MCF 10A (cell line): Measurements from ENCODE around the gene CACNB2. TPM values are rescaled to one million over a fixed set of nuclear protein-coding genes. Genes with fewer than 3 reads are reported as not detected.

Experiments used
- BruUV-seq: library from RNA; stranded (reverse); fragments of 400-500 nt; replicated peaks from 2 replicates; lab custom pipeline; 2021; lab: Mats Ljungman, UMichigan
- CTCF ChIA-PET: fragments of 300-600 bp; sonication (Branson Sonifier 250); formaldehyde crosslinking; extraction: SDS; loops from one replicate; lab custom pipeline; 2021; ENCODE audit warnings: antibody characterized with exemption, inconsistent platforms; lab: Yijun Ruan, JAX
- POLR2A ChIA-PET: fragments of 300-600, 350-650 bp; sonication (Branson Sonifier 250); formaldehyde crosslinking; extraction: SDS; loops from one replicate; lab custom pipeline; 2020; ENCODE audit warnings: antibody characterized with exemption, inconsistent platforms; lab: Yijun Ruan, JAX
- DNase-seq: peaks from one replicate; pipeline ENCODE4 v3.0.0-alpha.2; 2018; ENCODE audit not compliant: unreplicated experiment
- H3K27ac Mint-ChIP-seq: one replicate; pipeline ENCODE4 v1.8.0; 2022; ENCODE audit warnings: mild to moderate bottlenecking, low read depth, mixed read lengths; ENCODE audit not compliant: unreplicated experiment
- H3K27me3 Mint-ChIP-seq: one replicate; pipeline ENCODE4 v1.8.0; 2022; ENCODE audit warnings: mixed read lengths; ENCODE audit not compliant: insufficient read depth, unreplicated experiment
- H3K36me3 Mint-ChIP-seq: one replicate; pipeline ENCODE4 v1.8.0; 2022; ENCODE audit warnings: mild to moderate bottlenecking, moderate library complexity, mixed read lengths; ENCODE audit not compliant: insufficient read depth, unreplicated experiment
- H3K4me1 Mint-ChIP-seq: one replicate; pipeline ENCODE4 v1.8.0; 2022; ENCODE audit warnings: mixed read lengths; ENCODE audit not compliant: insufficient read depth, unreplicated experiment
- H3K4me3 Mint-ChIP-seq: one replicate; pipeline ENCODE4 v1.8.0; 2022; ENCODE audit warnings: mild to moderate bottlenecking, moderate library complexity, mixed read lengths; ENCODE audit not compliant: unreplicated experiment
- H3K9me3 Mint-ChIP-seq: one replicate; pipeline ENCODE4 v1.8.0; 2022; ENCODE audit warnings: mixed read lengths; ENCODE audit not compliant: unreplicated experiment
- intact Hi-C: fragments of 100-400 bp; cut with micrococcal nuclease; formaldehyde crosslinking; loops from 2 replicates; pipeline ENCODE4 v1.14.1; 2022
- total RNA-seq: library from RNA; stranded (reverse); gene quantifications from 2 replicates; pipeline ENCODE4 v1.2.3, GENCODE V29; 2022
- TF ChIP-seq, protein P1 (sequence below): fragments of 200-600 bp; IDR thresholded peaks from one replicate; pipeline ENCODE4 v1.8.0; 2022; ENCODE audit warnings: antibody characterized with exemption, mild to moderate bottlenecking; ENCODE audit not compliant: unreplicated experiment

CACNB2 gene
- total RNA-seq, 1 experiment from 2014 or later = 3.3 TPM

DNA sequence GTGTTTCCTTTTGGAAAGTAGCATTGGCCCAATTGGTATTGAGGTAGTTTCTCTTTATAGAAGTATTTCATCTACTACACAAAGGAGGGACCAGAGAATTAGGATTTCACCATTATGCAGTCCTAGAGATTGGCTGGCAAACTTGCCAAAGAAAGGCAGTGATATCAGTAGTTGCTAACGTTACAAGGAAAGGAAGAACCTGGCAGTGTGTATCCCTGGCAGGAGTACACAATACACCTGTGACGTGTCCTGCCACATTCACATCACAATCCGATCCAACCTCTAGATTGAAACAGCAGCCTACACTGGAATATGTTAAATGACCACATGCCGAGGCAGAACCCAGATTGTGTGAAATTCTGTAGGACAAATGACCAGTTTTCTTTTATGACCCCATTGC lies 81.7 kb downstream of the CACNB2 start:
- Mint-ChIP-seq H3K4me1 (peaks cover 12% of the 10 kb centered on the region), H3K27ac (no peak overlapping the region), H3K36me3 (peaks cover 8% of the 10 kb centered on the region), H3K9me3 (no peaks in the 10 kb centered on the region), H3K27me3 (no peaks in the 10 kb centered on the region), H3K4me3 (no peak overlapping the region)
- no peak for DNase-seq
- TF ChIP-seq, protein P1, sequence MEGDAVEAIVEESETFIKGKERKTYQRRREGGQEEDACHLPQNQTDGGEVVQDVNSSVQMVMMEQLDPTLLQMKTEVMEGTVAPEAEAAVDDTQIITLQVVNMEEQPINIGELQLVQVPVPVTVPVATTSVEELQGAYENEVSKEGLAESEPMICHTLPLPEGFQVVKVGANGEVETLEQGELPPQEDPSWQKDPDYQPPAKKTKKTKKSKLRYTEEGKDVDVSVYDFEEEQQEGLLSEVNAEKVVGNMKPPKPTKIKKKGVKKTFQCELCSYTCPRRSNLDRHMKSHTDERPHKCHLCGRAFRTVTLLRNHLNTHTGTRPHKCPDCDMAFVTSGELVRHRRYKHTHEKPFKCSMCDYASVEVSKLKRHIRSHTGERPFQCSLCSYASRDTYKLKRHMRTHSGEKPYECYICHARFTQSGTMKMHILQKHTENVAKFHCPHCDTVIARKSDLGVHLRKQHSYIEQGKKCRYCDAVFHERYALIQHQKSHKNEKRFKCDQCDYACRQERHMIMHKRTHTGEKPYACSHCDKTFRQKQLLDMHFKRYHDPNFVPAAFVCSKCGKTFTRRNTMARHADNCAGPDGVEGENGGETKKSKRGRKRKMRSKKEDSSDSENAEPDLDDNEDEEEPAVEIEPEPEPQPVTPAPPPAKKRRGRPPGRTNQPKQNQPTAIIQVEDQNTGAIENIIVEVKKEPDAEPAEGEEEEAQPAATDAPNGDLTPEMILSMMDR = no peak
- ChIA-PET CTCF (no interaction called here), POLR2A (no interaction called here)
- intact Hi-C loops = no loop called here
- BruUV-seq = no TSS peak

DNA sequence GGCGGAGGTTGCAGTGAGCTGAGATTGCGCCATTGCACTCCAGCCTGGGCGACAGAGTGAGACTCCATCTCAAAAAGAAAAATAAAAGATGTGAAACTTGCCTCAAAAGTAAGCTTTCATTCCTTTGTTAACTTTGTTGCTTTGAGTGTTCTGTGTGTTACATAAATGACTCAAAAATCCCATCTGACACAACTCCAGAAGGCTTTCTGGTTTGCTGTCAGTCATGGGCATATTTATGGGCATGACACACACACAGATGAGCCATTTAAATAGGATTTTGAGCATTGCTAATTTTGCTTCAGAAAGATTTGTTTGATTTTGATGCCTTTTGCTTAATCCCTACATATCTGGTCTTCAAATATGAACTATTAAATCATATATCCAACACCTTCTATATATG lies 82.6 kb downstream of the CACNB2 start:
- Mint-ChIP-seq H3K4me1 (peaks cover 12% of the 10 kb centered on the region), H3K27ac (no peak overlapping the region), H3K4me3 (no peak overlapping the region), H3K9me3 (no peaks in the 10 kb centered on the region), H3K27me3 (no peaks in the 10 kb centered on the region), H3K36me3 (peaks cover 12% of the 10 kb centered on the region)
- BruUV-seq = no TSS peak
- DNase-seq = peak; percentile 12
- ChIA-PET POLR2A (interaction anchor here (1.2 kb wide), 1 partner anchor 10 kb away, joined by 7 read pairs; no protein-coding TSS in a partner anchor), CTCF (interaction anchor here (0.6 kb wide), 1 partner anchor 901 kb away, joined by 3 read pairs; no protein-coding TSS in a partner anchor)
- intact Hi-C loops = no loop called here
- TF ChIP-seq, protein P1 = no peak

DNA sequence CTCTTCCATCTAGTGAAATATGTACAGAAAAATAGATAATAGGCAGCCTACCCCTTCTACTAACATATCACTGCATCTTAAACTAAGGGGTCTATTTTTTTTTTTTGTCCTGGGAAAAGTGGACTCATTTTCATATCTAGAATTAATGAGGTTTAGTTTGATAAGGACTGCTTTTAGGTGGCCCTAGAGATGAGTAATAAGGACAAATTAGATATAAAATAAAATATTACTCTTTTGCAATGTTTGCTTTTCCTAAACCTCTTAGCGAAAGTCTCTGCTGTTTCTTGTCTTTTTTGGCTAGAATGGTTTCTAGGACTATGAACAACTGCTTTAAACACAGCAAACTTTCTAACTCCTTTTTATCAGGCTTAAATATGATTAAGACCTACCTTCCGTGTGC lies 83.7 kb downstream of the CACNB2 start:
- Mint-ChIP-seq H3K4me3 (no peak overlapping the region), H3K36me3 (peaks cover 12% of the 10 kb centered on the region), H3K9me3 (no peaks in the 10 kb centered on the region), H3K4me1 (peaks cover 12% of the 10 kb centered on the region), H3K27me3 (no peaks in the 10 kb centered on the region), H3K27ac (no peak overlapping the region)
- no peak for DNase-seq
- no TSS peak for BruUV-seq
- CTCF ChIA-PET = interaction anchor here (0.6 to 4.1 kb wide), 4 partner anchors 8 to 376 kb away, joined by 3 to 20 read pairs (median 10); no protein-coding TSS in a partner anchor
- intact Hi-C loops = no loop called here
- TF ChIP-seq, protein P1 = no peak
- POLR2A ChIA-PET = interaction anchor here (0.6 to 1.2 kb wide), 5 partner anchors 9 to 368 kb away, joined by 3 to 7 read pairs (median 4); no protein-coding TSS in a partner anchor

DNA sequence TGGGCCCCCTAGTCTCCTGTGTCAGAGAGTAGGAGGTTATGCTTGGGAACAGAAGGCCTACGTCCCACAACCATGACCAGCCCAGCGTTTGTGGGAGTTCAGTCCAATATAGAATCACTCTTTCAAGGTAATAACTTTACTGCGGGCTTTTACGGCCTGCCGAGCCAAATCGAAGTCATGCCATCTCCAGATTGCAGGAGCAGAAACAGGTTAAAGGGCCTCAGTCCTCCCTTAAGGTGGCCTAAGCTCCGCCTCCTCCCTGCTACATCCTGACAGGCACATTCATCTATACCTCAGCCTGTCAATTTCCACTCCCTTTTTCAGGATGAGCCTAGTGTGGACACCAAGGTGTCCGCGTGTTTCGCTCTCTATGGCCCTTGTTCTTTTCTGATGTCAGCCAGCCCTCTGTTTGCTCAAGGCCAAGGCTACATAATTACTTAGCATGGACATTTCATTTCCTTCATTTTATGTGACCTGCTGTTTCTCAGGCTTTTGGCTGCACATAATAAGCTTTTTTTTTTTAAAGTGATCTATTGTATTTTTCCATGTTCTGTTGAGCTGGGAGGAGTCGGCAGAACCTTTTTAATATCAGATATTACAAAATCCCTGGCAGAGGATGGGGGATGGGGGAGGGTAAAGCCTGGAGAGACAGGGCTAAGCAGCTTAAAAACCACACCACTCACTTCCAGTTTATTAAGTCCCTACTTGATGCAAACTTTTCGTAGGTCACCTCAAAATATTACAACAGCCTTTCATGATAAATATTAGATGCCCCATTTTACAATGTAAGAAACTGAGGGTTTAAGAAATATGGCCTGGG lies 84.6 kb downstream of the CACNB2 start:
- H3K27ac Mint-ChIP-seq = no peak overlapping the region
- ChIA-PET POLR2A (interaction anchor here (0.5 to 0.6 kb wide), 3 partner anchors 15 to 359 kb away, joined by 3 to 5 read pairs (median 4); no protein-coding TSS in a partner anchor), CTCF (interaction anchor here (0.6 to 4.1 kb wide), 8 partner anchors 9 to 563 kb away, joined by 3 to 20 read pairs (median 4); no protein-coding TSS in a partner anchor)
- no peaks in the 10 kb centered on the region for H3K27me3 Mint-ChIP-seq
- no peak overlapping the region for H3K4me3 Mint-ChIP-seq
- TF ChIP-seq, protein P1 = no peak
- H3K9me3 Mint-ChIP-seq = no peaks in the 10 kb centered on the region
- H3K4me1 Mint-ChIP-seq = peaks cover 14% of the 10 kb centered on the region
- BruUV-seq = no TSS peak
- no peak for DNase-seq
- intact Hi-C loops = no loop called here
- peaks cover 8% of the 10 kb centered on the region for H3K36me3 Mint-ChIP-seq
